Stimulated activated naive CD4-positive, alpha-beta T cell treated with Interleukin-2 at 50 U/mL for 16 hours (primary cell): ENCODE measurements around the gene DDX11.
"Not testable (repeated sequence)": the region's sequence is repeated elsewhere in the genome, so short reads cannot be mapped to it uniquely, and the experiment has no call there.

Experiments used
- DNase-seq: peaks from one replicate; lab custom pipeline; 2025; lab: John Stamatoyannopoulos, UW

DDX11 gene

GRCh38 chr12:31099434-31099833 is 25.8 kb downstream of the DDX11 start:
- DNase-seq: not testable (repeated sequence)

GRCh38 chr12:31100503-31101208 is 27.0 kb downstream of the DDX11 start:
- not testable (repeated sequence) for DNase-seq

GRCh38 chr12:31102125-31102524 is 28.5 kb downstream of the DDX11 start:
- DNase-seq: not testable (repeated sequence)

GRCh38 chr12:31102596-31102995 is 28.9 kb downstream of the DDX11 start:
- DNase-seq: not testable (repeated sequence)

- DNase-seq: not testable (repeated sequence)
Observed at GRCh38 chr12:31103561-31103975, 29.9 kb downstream of the DDX11 start.

- not testable (repeated sequence) for DNase-seq
Observed at GRCh38 chr12:31104220-31104619, 30.6 kb downstream of the DDX11 start.

GRCh38 chr12:31104773-31105172 is 31.1 kb downstream of the DDX11 start:
- DNase-seq: not testable (repeated sequence)

GRCh38 chr12:31105668-31106067 is 32.0 kb downstream of the DDX11 start:
- no peak for DNase-seq

GRCh38 chr12:31106101-31106803 is 32.6 kb downstream of the DDX11 start:
- DNase-seq: no peak

GRCh38 chr12:31109773-31110172 is 36.1 kb downstream of the DDX11 start:
- DNase-seq: not testable (repeated sequence)

- DNase-seq: not testable (repeated sequence)
Observed at GRCh38 chr12:31110263-31110662, 36.6 kb downstream of the DDX11 start.

GRCh38 chr12:31115092-31115601 is 41.5 kb downstream of the DDX11 start:
- DNase-seq: not testable (repeated sequence)

GRCh38 chr12:31116846-31117202 is 43.2 kb downstream of the DDX11 start:
- DNase-seq: not testable (repeated sequence)

- DNase-seq: peak; percentile 58
Observed at GRCh38 chr12:31117203-31118011, 43.7 kb downstream of the DDX11 start.

GRCh38 chr12:31118347-31119191 is 44.9 kb downstream of the DDX11 start:
- no peak for DNase-seq

- DNase-seq: no peak
Observed at GRCh38 chr12:31119192-31119802, 45.6 kb downstream of the DDX11 start.

- no peak for DNase-seq
Observed at GRCh38 chr12:31119803-31120211, 46.1 kb downstream of the DDX11 start.

- DNase-seq: no peak
Observed at GRCh38 chr12:31120392-31121008, 46.8 kb downstream of the DDX11 start.

- DNase-seq: not testable (repeated sequence)
Observed at GRCh38 chr12:31121022-31121728, 47.5 kb downstream of the DDX11 start.

- DNase-seq: no peak
Observed at GRCh38 chr12:31122481-31122880, 48.8 kb downstream of the DDX11 start.
